ENCODE data around the gene AIF1. TPM values are rescaled to one million over a fixed set of nuclear protein-coding genes. Genes with fewer than 3 reads are reported as not detected.
A peak's percentile ranks its signal among the peaks of the same experiment; 100 is the strongest.

The AIF1 gene
- total RNA-seq, 4 donors from 2014 or later = 4.3 to 11.0 (median 4.8) TPM

DNA sequence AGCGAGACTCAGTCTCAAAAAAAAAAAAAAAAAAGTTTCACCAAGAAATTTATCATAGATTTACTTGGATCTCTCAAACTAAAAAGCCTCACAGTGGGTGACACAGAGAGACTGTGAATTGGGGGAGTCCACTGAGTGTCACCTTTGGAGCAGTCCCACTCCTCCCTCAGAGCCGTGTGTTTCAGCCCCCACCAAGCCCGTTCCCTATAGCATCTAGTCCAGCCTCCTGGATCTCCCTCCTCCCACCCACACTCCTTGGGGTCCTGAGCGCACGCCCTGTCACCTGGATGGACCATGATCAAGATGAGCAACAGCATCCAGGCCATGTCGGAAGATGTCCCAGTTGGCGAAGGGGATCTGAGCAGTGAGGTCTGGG is 22.6 kb upstream of the AIF1 start:
- no peak overlapping the region for H3K4me3 ChIP-seq
- H3K27ac ChIP-seq = no peak overlapping the region
- in situ Hi-C loops (cut with MboI; ENCODE audit: low sequenced_read_pairs in 4 of 4) (loop anchor here in 1 of 4 donors (10.0 kb wide), 1 partner anchor 48 kb away; the partner anchor contains the start of genes ATP6V1G2, DDX39B and NFKBIL1), intact Hi-C loops (cut with DNase I; ENCODE audit: low total_unique reads) (no loop called here)
- no peaks in the 10 kb centered on the region for H3K36me3 ChIP-seq
- ATAC-seq = no peak
- no peak for DNase-seq
- H3K9me3 ChIP-seq = no peaks in the 10 kb centered on the region
- TF ChIP-seq CTCF (IDR thresholded peaks at IDR 0.05 in 4 of 5, conservative IDR thresholded peaks at IDR 0.05 in 1 of 5) (no peak), POLR2A (IDR thresholded peaks at IDR 0.05) (no peak)
- no peaks in the 10 kb centered on the region for H3K4me1 ChIP-seq
- H3K27me3 ChIP-seq = peaks cover 0 to 4% (median 0%) of the 10 kb centered on the region in 3 donors

GRCh38 chr6:31597006-31597405 is 18.0 kb upstream of the AIF1 start:
- DNase-seq (no peak), ATAC-seq (no peak)
- TF ChIP-seq POLR2A (IDR thresholded peaks at IDR 0.05) (no peak), CTCF (IDR thresholded peaks at IDR 0.05 in 4 of 5, conservative IDR thresholded peaks at IDR 0.05 in 1 of 5) (peak in 2 of 5 experiments; percentile 18 to 44)
- H3K27me3 ChIP-seq = no peaks in the 10 kb centered on the region
- no peaks in the 10 kb centered on the region for H3K4me1 ChIP-seq
- H3K27ac ChIP-seq = no peak overlapping the region
- intact Hi-C loops (cut with DNase I; ENCODE audit: low total_unique reads) (loop anchor here (5.0 kb wide), 1 partner anchor 105 kb away; no protein-coding TSS in a partner anchor), in situ Hi-C loops (cut with MboI; ENCODE audit: low sequenced_read_pairs in 4 of 4) (loop anchor here in 3 of 4 donors (5.0 to 10.0 kb wide), 3 partner anchors 50 to 55 kb away; partner anchors contain the start of genes ATP6V1G2 (in 2 of the 3), DDX39B (in 2 of the 3) and NFKBIL1 (in 2 of the 3))
- H3K9me3 ChIP-seq = no peaks in the 10 kb centered on the region
- no peak overlapping the region for H3K4me3 ChIP-seq
- no peaks in the 10 kb centered on the region for H3K36me3 ChIP-seq

DNA sequence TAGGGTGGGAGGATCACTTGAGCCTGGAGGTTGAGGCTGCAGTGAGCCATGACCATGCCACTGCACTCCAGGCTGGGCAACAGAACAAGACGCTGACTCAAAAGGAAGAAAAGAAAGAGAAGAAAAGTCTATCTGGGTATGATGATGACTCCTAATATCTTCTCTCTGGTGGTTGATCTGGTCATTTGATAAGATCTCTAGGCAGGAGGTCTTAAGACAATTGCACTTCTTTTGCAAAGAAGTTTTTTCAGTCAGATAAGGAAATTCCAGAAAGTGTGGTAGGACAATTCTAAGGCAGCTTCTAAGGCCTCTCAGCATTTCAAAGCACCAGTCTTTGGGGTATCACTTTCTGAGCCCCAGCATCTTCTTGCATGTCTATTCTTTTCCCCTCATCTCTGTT is 7.7 kb upstream of the AIF1 start:
- in situ Hi-C loops (cut with MboI; ENCODE audit: low sequenced_read_pairs in 4 of 4) (loop anchor here in 1 of 4 donors (10.0 kb wide), 1 partner anchor 63 kb away; the partner anchor contains the start of genes ATP6V1G2, DDX39B and NFKBIL1), intact Hi-C loops (cut with DNase I; ENCODE audit: low total_unique reads) (no loop called here)
- no peaks in the 10 kb centered on the region for H3K36me3 ChIP-seq
- no peaks in the 10 kb centered on the region for H3K27me3 ChIP-seq
- H3K27ac ChIP-seq = no peak overlapping the region
- H3K9me3 ChIP-seq = no peaks in the 10 kb centered on the region
- H3K4me1 ChIP-seq = no peaks in the 10 kb centered on the region
- TF ChIP-seq CTCF (IDR thresholded peaks at IDR 0.05 in 4 of 5, conservative IDR thresholded peaks at IDR 0.05 in 1 of 5) = no peak
- TF ChIP-seq POLR2A (IDR thresholded peaks at IDR 0.05) = no peak
- no peak overlapping the region for H3K4me3 ChIP-seq
- DNase-seq = no peak
- no peak for ATAC-seq

GRCh38 chr6:31609519-31610406 is 5.3 kb upstream of the AIF1 start:
- H3K27ac ChIP-seq = no peak overlapping the region
- TF ChIP-seq CTCF (IDR thresholded peaks at IDR 0.05 in 4 of 5, conservative IDR thresholded peaks at IDR 0.05 in 1 of 5) (no peak), POLR2A (IDR thresholded peaks at IDR 0.05) (no peak)
- no peak for ATAC-seq
- no peak for DNase-seq
- in situ Hi-C loops (cut with MboI; ENCODE audit: low sequenced_read_pairs in 4 of 4) = loop anchor here in 1 of 4 donors (10.0 kb wide), 1 partner anchor 65 kb away; the partner anchor contains the start of genes ATP6V1G2, DDX39B and NFKBIL1
- no peaks in the 10 kb centered on the region for H3K27me3 ChIP-seq
- H3K4me1 ChIP-seq = no peaks in the 10 kb centered on the region
- no peak overlapping the region for H3K4me3 ChIP-seq
- intact Hi-C loops (cut with DNase I; ENCODE audit: low total_unique reads) = no loop called here
- H3K9me3 ChIP-seq = no peaks in the 10 kb centered on the region
- no peaks in the 10 kb centered on the region for H3K36me3 ChIP-seq

All from gastrocnemius medialis (tissue), 4 donors.